Stomach (tissue), 4 donors: ENCODE results near the gene BCAS3.

Source experiments
- CTCF ChIP-seq, 7 experiments: fragments of 450-650 bp in 4 of 7; fragments of 200-600 bp in 3 of 7; sonication (generic) in 3 of 7; IDR thresholded peaks; one replicate each; pipeline ENCODE4 v1.5.1; 2016 to 2019; ENCODE audit warnings: antibody characterized with exemption in 7 of 7, control low read depth in 2 of 7, mild to moderate bottlenecking in 1 of 7
- EP300 ChIP-seq: sonication (generic); formaldehyde crosslinking; IDR thresholded peaks from one replicate; pipeline ENCODE4 v1.6.1; 2017; ENCODE audit warnings: antibody characterized with exemption
- POLR2AphosphoS5 ChIP-seq, 3 donors: sonication (generic); formaldehyde crosslinking; IDR thresholded peaks; one replicate each; pipeline ENCODE4 v1.6.1; 2016; ENCODE audit warnings: antibody characterized with exemption in 3 of 3

GRCh38 chr17:61084260-61084659, 406.6 kb downstream of the BCAS3 start:
- TF ChIP-seq POLR2AphosphoS5 (IDR thresholded peaks at IDR 0.05) = no peak
- no peak for TF ChIP-seq CTCF (IDR thresholded peaks at IDR 0.05)
- no peak for TF ChIP-seq EP300
